Calu3 (cell line): ENCODE measurements around the gene JAG2. TPM values are rescaled to one million over a fixed set of nuclear protein-coding genes. Genes with fewer than 3 reads are reported as not detected.
A peak's percentile ranks its signal among the peaks of the same experiment; 100 is the strongest.

ENCODE experiments used
- BruUV-seq: library from RNA; stranded (reverse); fragments of 400-500 nt; replicated peaks from 2 replicates; lab custom pipeline; 2021; lab: Mats Ljungman, UMichigan
- CTCF ChIA-PET: fragments of 300-600 bp; sonication (Branson Sonifier 250); formaldehyde crosslinking; loops from one replicate; lab custom pipeline; 2022; ENCODE audit warnings: antibody characterized with exemption; lab: Charles Lee
- DNase-seq: peaks from one replicate; pipeline ENCODE4 v3.0.0; 2022
- H3K27ac Mint-ChIP-seq: one replicate; pipeline ENCODE4 v1.8.0; 2022; ENCODE audit warnings: mixed read lengths; ENCODE audit not compliant: unreplicated experiment
- H3K27me3 Mint-ChIP-seq: one replicate; pipeline ENCODE4 v1.8.0; 2022; ENCODE audit warnings: mixed read lengths; ENCODE audit not compliant: unreplicated experiment
- H3K36me3 Mint-ChIP-seq: one replicate; pipeline ENCODE4 v1.8.0; 2022; ENCODE audit warnings: mild to moderate bottlenecking, moderate library complexity, mixed read lengths; ENCODE audit not compliant: insufficient read depth, unreplicated experiment
- H3K4me1 Mint-ChIP-seq: one replicate; pipeline ENCODE4 v1.8.0; 2022; ENCODE audit warnings: mild to moderate bottlenecking, low read depth, mixed read lengths; ENCODE audit not compliant: unreplicated experiment
- H3K4me3 Mint-ChIP-seq: one replicate; pipeline ENCODE4 v1.8.0; 2022; ENCODE audit warnings: mild to moderate bottlenecking, low read depth, moderate library complexity, mixed read lengths; ENCODE audit not compliant: unreplicated experiment
- H3K9me3 Mint-ChIP-seq: one replicate; pipeline ENCODE4 v1.8.0; 2022; ENCODE audit warnings: low read depth, mixed read lengths; ENCODE audit not compliant: unreplicated experiment
- intact Hi-C: fragments of 100-400 bp; cut with micrococcal nuclease; formaldehyde crosslinking; loops from one replicate; pipeline ENCODE4 v1.10.0; 2022; ENCODE audit not compliant: unreplicated experiment
- total RNA-seq: library from RNA; stranded (reverse); gene quantifications from 2 replicates; pipeline ENCODE4 v1.2.3, GENCODE V29; 2022
- TF ChIP-seq, protein P1 (sequence below): fragments of 200-600 bp; IDR thresholded peaks from one replicate; pipeline ENCODE4 v1.8.0; 2022; ENCODE audit warnings: antibody characterized with exemption; ENCODE audit not compliant: unreplicated experiment

JAG2 gene
- total RNA-seq, 1 experiment from 2014 or later, result 13.8 TPM

DNA sequence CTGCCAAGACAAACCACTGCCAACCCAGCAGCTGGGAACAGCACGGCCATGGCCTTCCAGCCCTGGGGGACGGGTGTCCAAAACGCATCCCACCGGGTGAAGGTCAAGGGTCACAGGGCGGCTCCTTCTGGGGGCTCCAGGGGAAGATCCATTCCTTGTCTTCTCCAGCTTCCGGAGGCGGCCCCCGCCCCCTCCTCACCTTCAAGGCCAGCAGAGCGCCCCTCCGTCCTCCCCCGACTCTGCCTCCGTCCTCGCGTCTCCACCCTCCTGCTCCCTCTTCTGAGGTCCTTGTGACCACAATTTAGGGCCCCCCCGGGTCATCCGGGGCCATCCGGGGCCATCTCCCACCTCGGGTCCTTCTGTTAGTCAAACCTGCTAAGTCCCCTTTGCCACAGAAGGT is 16.4 kb upstream of the JAG2 start:
- Mint-ChIP-seq H3K36me3 (peaks cover 19% of the 10 kb centered on the region), H3K27me3 (peaks cover 53% of the 10 kb centered on the region), H3K27ac (no peak overlapping the region), H3K4me1 (no peaks in the 10 kb centered on the region), H3K4me3 (no peak overlapping the region), H3K9me3 (peaks cover 2% of the 10 kb centered on the region)
- CTCF ChIA-PET, result interaction anchor here (0.7 kb wide), 1 partner anchor 22 kb away, joined by 3 read pairs; no protein-coding TSS in a partner anchor
- BruUV-seq, result no TSS peak
- TF ChIP-seq, protein P1, sequence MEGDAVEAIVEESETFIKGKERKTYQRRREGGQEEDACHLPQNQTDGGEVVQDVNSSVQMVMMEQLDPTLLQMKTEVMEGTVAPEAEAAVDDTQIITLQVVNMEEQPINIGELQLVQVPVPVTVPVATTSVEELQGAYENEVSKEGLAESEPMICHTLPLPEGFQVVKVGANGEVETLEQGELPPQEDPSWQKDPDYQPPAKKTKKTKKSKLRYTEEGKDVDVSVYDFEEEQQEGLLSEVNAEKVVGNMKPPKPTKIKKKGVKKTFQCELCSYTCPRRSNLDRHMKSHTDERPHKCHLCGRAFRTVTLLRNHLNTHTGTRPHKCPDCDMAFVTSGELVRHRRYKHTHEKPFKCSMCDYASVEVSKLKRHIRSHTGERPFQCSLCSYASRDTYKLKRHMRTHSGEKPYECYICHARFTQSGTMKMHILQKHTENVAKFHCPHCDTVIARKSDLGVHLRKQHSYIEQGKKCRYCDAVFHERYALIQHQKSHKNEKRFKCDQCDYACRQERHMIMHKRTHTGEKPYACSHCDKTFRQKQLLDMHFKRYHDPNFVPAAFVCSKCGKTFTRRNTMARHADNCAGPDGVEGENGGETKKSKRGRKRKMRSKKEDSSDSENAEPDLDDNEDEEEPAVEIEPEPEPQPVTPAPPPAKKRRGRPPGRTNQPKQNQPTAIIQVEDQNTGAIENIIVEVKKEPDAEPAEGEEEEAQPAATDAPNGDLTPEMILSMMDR, result no peak
- no peak for DNase-seq
- intact Hi-C loops, result loop anchor here (5.0 kb wide), 1 partner anchor 93 kb away; no protein-coding TSS in a partner anchor

DNA sequence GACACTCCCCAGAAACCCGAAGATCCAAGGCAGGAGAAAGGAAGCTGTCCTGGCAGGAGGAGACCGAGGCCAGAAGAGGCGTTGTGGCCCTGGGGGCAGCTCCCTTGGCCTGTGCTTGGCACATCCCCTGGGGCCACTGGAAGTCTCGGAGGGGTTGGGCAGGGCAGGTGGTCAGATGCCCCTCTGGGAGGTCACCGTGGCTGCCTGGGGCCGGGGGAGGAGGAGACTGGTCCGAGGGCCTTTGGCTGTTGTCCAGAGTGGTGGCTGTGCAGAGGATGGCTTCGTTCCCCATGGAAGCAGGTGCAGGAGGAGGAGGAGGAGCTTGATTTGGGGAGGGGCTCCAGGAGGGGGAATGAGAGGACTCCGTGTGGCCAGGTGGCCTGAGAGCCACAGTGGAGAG is 15.9 kb upstream of the JAG2 start:
- Mint-ChIP-seq H3K27me3 (peaks cover 48% of the 10 kb centered on the region), H3K36me3 (peaks cover 19% of the 10 kb centered on the region), H3K4me1 (no peaks in the 10 kb centered on the region), H3K27ac (no peak overlapping the region), H3K9me3 (peaks cover 2% of the 10 kb centered on the region), H3K4me3 (no peak overlapping the region)
- no peak for DNase-seq
- intact Hi-C loops, result no loop called here
- CTCF ChIA-PET, result interaction anchor here (0.7 kb wide), 1 partner anchor 23 kb away, joined by 3 read pairs; no protein-coding TSS in a partner anchor
- TF ChIP-seq, protein P1, result no peak
- BruUV-seq, result no TSS peak

DNA sequence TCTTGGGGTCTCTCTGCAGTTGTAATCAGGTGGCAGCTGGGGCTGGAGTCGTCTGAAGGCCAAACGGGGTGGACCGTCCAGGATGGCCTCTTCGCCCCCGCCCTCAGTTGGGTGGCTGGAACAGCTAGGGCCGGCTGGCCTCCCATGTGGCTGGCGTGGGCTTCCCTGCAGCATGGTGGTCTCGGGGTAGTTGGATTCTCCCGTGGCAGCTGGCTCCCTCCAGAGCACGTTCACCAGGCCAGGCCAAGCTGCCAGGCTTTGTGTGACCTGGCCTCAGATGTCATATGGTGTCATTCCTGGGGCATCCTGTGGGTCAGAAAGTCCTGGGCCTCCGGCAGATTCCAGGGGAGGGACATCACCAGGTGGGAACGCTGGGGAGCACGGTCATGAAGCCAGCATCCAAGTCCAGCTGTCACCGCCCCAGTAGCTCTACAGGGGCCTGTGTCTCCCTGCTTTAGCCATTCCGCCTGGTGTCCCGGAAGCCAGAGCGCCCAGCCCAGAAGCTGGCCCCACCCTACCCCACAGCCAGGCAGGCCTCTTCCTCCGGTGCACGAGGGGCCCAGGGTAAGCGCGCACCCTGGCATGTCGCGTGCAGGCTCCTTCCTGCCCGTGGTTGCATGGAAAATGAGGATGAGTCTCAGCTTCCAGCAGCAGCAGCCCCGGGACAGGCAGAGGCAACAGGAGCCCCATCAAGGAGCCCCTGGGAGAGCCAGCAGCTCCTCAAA is 13.9 kb upstream of the JAG2 start:
- H3K27me3 Mint-ChIP-seq, result peaks cover 34% of the 10 kb centered on the region
- CTCF ChIA-PET, result interaction anchor here (0.6 to 1.0 kb wide), 2 partner anchors 91 to 1305 kb away, joined by 3 to 6 read pairs; no protein-coding TSS in a partner anchor
- TF ChIP-seq, protein P1, result no peak
- no peaks in the 10 kb centered on the region for H3K4me1 Mint-ChIP-seq
- BruUV-seq, result no TSS peak
- no peak overlapping the region for H3K4me3 Mint-ChIP-seq
- DNase-seq, result no peak
- H3K27ac Mint-ChIP-seq, result no peak overlapping the region
- H3K36me3 Mint-ChIP-seq, result peaks cover 19% of the 10 kb centered on the region
- H3K9me3 Mint-ChIP-seq, result no peaks in the 10 kb centered on the region
- intact Hi-C loops, result no loop called here

DNA sequence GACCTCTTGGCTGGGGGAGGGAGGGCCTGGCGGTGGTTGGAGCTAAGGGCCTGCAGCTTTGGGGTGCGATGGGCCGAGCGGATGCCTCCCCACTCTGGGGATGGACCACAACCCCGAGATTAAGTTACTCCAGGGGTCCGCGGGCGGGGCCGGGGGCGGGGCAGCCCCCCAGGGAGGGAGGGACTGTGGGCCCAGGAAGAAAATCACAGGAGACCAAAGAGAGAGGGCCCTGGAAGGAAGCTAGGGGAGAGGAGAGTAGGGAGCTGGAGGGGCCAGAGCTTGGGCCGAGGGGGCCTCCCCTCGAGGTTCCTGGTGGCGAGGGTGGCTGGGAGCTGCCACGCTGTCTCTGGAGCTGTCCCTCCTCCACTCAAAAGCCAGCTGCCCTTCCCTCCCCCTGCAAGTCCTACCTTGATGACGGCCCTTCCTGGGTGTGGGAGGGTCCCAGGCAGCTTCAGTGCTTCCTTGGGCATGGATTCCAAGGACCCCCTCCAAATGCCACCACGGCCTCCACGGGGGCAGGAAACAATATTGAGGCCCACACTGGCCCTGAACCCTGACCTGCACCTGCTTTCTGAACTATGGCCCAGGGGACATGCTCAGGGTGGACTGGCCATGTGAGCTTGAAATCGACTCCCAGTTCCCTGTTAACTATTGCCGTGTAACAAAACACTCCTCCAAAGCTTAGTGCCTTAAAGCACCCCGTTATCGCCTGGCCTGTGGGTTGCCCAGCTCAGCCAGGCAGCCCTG is 13.1 kb upstream of the JAG2 start:
- no peak overlapping the region for H3K27ac Mint-ChIP-seq
- DNase-seq, result no peak
- H3K4me3 Mint-ChIP-seq, result peak overlapping the region; percentile 61
- no TSS peak for BruUV-seq
- H3K9me3 Mint-ChIP-seq, result no peaks in the 10 kb centered on the region
- CTCF ChIA-PET, result interaction anchor here (0.5 to 1.0 kb wide), 5 partner anchors 22 to 1304 kb away, joined by 3 to 6 read pairs (median 4); no protein-coding TSS in a partner anchor
- intact Hi-C loops, result no loop called here
- H3K36me3 Mint-ChIP-seq, result peaks cover 19% of the 10 kb centered on the region
- TF ChIP-seq, protein P1, result no peak
- peaks cover 34% of the 10 kb centered on the region for H3K27me3 Mint-ChIP-seq
- peaks cover under 1% of the 10 kb centered on the region for H3K4me1 Mint-ChIP-seq
